ENCODE measurements around the gene TBC1D13.
"Not testable (repeated sequence)": the region's sequence is repeated elsewhere in the genome, so short reads cannot be mapped to it uniquely, and the experiment has no call there.

Gene TBC1D13

DNA sequence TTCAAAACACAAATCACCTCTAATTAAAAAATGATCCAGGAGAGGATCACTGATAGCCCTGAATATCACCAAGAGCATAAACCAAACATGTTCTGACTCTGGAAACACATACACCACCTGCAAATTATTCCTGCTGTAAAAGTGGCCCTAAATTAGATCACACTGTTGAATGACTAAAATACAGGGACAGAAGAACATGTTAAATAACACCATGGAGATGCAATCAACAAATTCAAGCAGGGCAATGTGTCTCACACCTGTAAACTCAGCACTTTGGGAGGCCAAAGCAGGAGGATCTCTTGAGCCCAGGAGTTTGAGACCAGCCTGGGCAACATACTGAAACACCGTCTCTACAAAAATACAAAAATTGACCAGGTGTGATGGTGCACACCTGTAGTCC, 60.8 kb downstream of the TBC1D13 start:
- no peak for DNase-seq

DNA sequence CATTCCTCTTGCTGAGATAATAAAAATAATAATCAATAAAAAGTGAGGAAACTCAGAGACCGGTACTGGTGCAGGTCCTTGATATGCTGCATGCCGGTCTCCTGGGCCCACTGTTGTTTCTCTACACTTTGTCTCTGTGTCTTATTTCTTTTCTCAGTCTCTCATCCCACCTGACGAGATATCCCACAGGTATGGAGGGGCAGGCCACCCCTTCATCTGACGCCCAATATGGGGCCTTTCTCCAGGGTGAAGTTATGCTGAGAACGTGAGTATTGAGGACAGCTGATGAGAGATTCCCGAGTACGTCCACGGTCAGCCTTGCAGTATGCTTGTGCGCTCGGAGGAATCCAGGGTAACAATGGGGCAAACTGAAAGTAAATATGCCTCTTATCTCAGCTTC, 64.0 kb downstream of the TBC1D13 start:
- not testable (repeated sequence) for DNase-seq

DNA sequence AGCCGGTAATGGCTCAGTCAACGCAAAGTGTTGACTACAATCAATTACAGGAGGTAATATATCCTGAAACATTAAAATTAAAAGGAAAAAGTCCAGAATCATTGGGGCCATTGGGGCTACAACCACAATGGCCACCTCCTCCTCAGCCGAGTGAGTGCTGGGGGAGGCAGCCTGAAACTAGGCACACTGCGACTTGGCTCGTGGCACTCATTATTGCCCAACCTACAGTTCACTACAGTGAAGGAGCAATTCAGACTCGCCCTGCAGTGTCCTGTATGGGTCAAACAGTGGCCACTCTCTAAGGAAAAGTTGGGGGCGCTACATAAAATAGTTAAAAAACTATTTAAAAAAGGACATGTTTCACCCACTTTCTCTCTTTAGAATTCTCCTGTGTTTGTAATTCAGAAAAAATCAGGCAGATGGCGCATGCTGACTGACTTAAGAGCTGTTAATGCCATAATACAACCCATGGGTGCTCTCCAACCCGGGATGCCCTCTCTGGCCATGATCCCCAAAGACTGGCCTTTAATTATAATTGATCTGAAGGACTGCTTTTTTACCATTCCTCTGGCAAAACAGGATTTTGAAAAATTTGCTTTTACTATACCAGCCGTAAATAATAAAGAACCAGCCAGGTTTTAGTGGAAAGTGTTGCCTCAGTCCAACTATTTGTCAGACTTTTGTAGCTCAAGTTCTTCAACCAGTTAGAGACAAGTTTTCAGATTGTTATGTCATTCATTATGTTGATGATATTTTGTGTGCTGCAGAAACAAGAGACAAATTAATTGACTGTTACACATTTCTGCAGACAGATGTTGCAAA, 64.9 kb downstream of the TBC1D13 start:
- peak in 1 of 2 experiments; percentile 11 for DNase-seq

DNA sequence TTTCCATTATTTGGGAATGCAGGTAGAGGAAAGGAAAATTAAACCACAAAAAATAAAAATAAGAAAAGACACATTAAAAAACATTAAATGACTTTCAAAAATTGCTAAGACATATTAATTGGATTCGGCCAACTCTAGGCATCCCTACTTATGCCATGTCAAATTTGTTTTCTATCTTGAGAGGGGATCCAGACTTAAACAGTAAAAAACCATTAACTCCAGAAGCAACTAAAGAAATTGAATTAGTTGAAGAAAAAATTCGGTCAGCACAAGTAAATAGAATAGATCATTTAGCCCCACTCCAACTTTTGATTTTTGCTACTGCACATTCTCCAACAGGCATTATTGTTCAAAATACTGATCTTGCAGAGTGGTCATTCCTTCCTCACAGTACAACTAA, 65.6 kb downstream of the TBC1D13 start:
- DNase-seq: not testable (repeated sequence)

GRCh38 chr9:128854454-128854853, 67.4 kb downstream of the TBC1D13 start:
- DNase-seq: not testable (repeated sequence)

DNA sequence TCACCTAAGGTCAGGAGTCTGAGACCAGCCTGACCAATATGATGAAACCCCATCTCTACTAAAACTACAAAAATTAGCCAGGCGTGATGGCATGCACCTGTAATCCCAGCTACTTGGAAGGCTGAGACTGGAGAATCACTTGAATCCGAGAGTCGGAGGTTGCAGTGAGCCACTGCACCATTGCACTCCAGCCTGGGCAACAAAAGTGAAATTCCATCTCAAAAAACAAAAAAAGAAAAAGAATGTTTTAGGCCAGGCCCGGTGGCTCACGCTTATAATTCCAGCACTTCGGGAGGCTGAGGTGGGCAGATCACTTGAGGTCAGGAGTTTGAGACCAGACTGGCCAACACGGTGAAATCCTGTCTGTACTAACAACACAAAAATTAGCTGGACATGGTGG, 71.4 kb downstream of the TBC1D13 start:
- not testable (repeated sequence) for DNase-seq
